ENCODE data around the gene STRA8. TPM values are rescaled to one million over a fixed set of nuclear protein-coding genes. Genes with fewer than 3 reads are reported as not detected.
A peak's percentile ranks its signal among the peaks of the same experiment; 100 is the strongest.

STRA8 gene
- total RNA-seq, 1 donor from 2014 or later = not detected

GRCh38 chr7:135197343-135197742, 36.3 kb upstream of the STRA8 start:
- Histone ChIP-seq H3K27ac (no peak overlapping the region), H3K9me3 (no peaks in the 10 kb centered on the region), H3K27me3 (no peaks in the 10 kb centered on the region), H3K4me3 (no peak overlapping the region), H3K36me3 (peaks cover 0 to 89% of the 10 kb centered on the region in 2 donors), H3K4me1 (no peaks in the 10 kb centered on the region)
- no peak for TF ChIP-seq POLR2AphosphoS5 (IDR thresholded peaks at IDR 0.05; ENCODE audit: insufficient read depth in 1 of 2, low read depth in 1 of 2)
- no peak for TF ChIP-seq CTCF (IDR thresholded peaks at IDR 0.05)
- TF ChIP-seq POLR2A (IDR thresholded peaks at IDR 0.05) = no peak
- peak in 1 of 2 donors; percentile 34 for DNase-seq (ENCODE audit: extremely low spot score in 2 of 2)
- intact Hi-C loops (cut with DNase I) = no loop called here

GRCh38 chr7:135197906-135198655, 35.6 kb upstream of the STRA8 start:
- DNase-seq (ENCODE audit: extremely low spot score in 2 of 2) = peak in 1 of 2 donors; percentile 62
- no peaks in the 10 kb centered on the region for H3K27me3 ChIP-seq
- TF ChIP-seq CTCF (IDR thresholded peaks at IDR 0.05) (no peak), POLR2A (IDR thresholded peaks at IDR 0.05) (no peak), POLR2AphosphoS5 (IDR thresholded peaks at IDR 0.05; ENCODE audit: insufficient read depth in 1 of 2, low read depth in 1 of 2) (no peak)
- H3K4me1 ChIP-seq = no peaks in the 10 kb centered on the region
- no peak overlapping the region for H3K4me3 ChIP-seq
- H3K27ac ChIP-seq = no peak overlapping the region
- no peaks in the 10 kb centered on the region for H3K9me3 ChIP-seq
- intact Hi-C loops (cut with DNase I) = no loop called here
- peaks cover 0 to 89% of the 10 kb centered on the region in 2 donors for H3K36me3 ChIP-seq

- Histone ChIP-seq H3K36me3 (peaks cover 0 to 77% of the 10 kb centered on the region in 2 donors), H3K27ac (no peak overlapping the region), H3K9me3 (no peaks in the 10 kb centered on the region), H3K4me1 (peaks cover 7% of the 10 kb centered on the region), H3K27me3 (no peaks in the 10 kb centered on the region), H3K4me3 (no peak overlapping the region)
- intact Hi-C loops (cut with DNase I) = no loop called here
- peak in 1 of 2 donors; percentile 49 for DNase-seq (ENCODE audit: extremely low spot score in 2 of 2)
- no peak for TF ChIP-seq CTCF (IDR thresholded peaks at IDR 0.05)
- no peak for TF ChIP-seq POLR2AphosphoS5 (IDR thresholded peaks at IDR 0.05; ENCODE audit: insufficient read depth in 1 of 2, low read depth in 1 of 2)
- TF ChIP-seq POLR2A (IDR thresholded peaks at IDR 0.05) = no peak
Measured at GRCh38 chr7:135199439-135199838, 34.2 kb upstream of the STRA8 start.

- intact Hi-C loops (cut with DNase I) = no loop called here
- Histone ChIP-seq H3K27me3 (no peaks in the 10 kb centered on the region), H3K36me3 (peaks cover 0 to 66% of the 10 kb centered on the region in 2 donors), H3K4me3 (no peak overlapping the region), H3K27ac (no peak overlapping the region), H3K4me1 (peaks cover 10% of the 10 kb centered on the region), H3K9me3 (no peaks in the 10 kb centered on the region)
- no peak for TF ChIP-seq CTCF (IDR thresholded peaks at IDR 0.05)
- TF ChIP-seq POLR2AphosphoS5 (IDR thresholded peaks at IDR 0.05; ENCODE audit: insufficient read depth in 1 of 2, low read depth in 1 of 2) = no peak
- TF ChIP-seq POLR2A (IDR thresholded peaks at IDR 0.05) = no peak
- peak in 1 of 2 donors; percentile 16 for DNase-seq (ENCODE audit: extremely low spot score in 2 of 2)
Measured at GRCh38 chr7:135200821-135201331, 32.8 kb upstream of the STRA8 start.

GRCh38 chr7:135201350-135201749, 32.3 kb upstream of the STRA8 start:
- no peak for DNase-seq (ENCODE audit: extremely low spot score in 2 of 2)
- Histone ChIP-seq H3K27ac (no peak overlapping the region), H3K4me3 (no peak overlapping the region), H3K36me3 (peaks cover 0 to 61% of the 10 kb centered on the region in 2 donors), H3K9me3 (no peaks in the 10 kb centered on the region), H3K4me1 (peaks cover 10% of the 10 kb centered on the region), H3K27me3 (no peaks in the 10 kb centered on the region)
- TF ChIP-seq POLR2AphosphoS5 (IDR thresholded peaks at IDR 0.05; ENCODE audit: insufficient read depth in 1 of 2, low read depth in 1 of 2) (no peak), CTCF (IDR thresholded peaks at IDR 0.05) (no peak), POLR2A (IDR thresholded peaks at IDR 0.05) (no peak)
- intact Hi-C loops (cut with DNase I) = no loop called here

Measured in vagina (tissue), 2 donors.